Adrenal gland (tissue), 12 donors: Measurements from ENCODE around the gene RCAN1. TPM values are rescaled to one million over a fixed set of nuclear protein-coding genes. Genes with fewer than 3 reads are reported as not detected.

Experiments
- DNase-seq, 7 donors: peaks; one replicate each; pipeline ENCODE4 v3.0.0-alpha.2; 2019 to 2020
- H3K27ac ChIP-seq, 5 donors: fragments of 200-600 bp; sonication (generic) in 4 of 5; 1 replicate in 3 of 5; 2 replicates in 2 of 5; pipeline versions ENCODE4 v1.5.1 to v1.8.0; 2016 to 2020; ENCODE audit warnings: mild to moderate bottlenecking in 1 of 5
- H3K27me3 ChIP-seq: fragments of 200-600 bp; 2 replicates; pipeline ENCODE4 v1.8.0; 2021
- H3K36me3 ChIP-seq, 2 donors: fragments of 200-600 bp; replicated peaks in 1 of 2; 1 replicate in 1 of 2; 2 replicates in 1 of 2; pipeline versions ENCODE4 v1.5.1 to v1.8.0; 2018 to 2022
- H3K4me1 ChIP-seq, 2 donors: fragments of 200-600 bp; replicated peaks in 1 of 2; 1 replicate in 1 of 2; 2 replicates in 1 of 2; pipeline versions ENCODE4 v1.5.1 to v1.8.0; 2018 to 2021
- H3K4me3 ChIP-seq, 4 donors: fragments of 200-600 bp; sonication (generic) in 3 of 4; one replicate each; pipeline ENCODE4 v1.5.1; 2016 to 2018
- H3K9me3 ChIP-seq, 3 donors: fragments of 200-600 bp; sonication (generic) in 1 of 3; replicated peaks in 1 of 3; 1 replicate in 2 of 3; 2 replicates in 1 of 3; pipeline versions ENCODE4 v1.5.1 to v1.8.0; 2016 to 2021
- CTCF ChIP-seq, 6 experiments: fragments of 450-650 bp in 4 of 6; fragments of 200-600 bp in 2 of 6; sonication (generic) in 1 of 6; IDR thresholded peaks; 1 replicate in 5 of 6; 2 replicates in 1 of 6; pipeline versions ENCODE4 v1.5.1 to v1.8.0; 2016 to 2021; ENCODE audit warnings: antibody characterized with exemption in 6 of 6, mild to moderate bottlenecking in 2 of 6, moderate library complexity in 1 of 6
- POLR2A ChIP-seq, 2 donors: fragments of 450-650 bp; IDR thresholded peaks; one replicate each; pipeline ENCODE4 v1.6.1; 2017; ENCODE audit warnings: antibody characterized with exemption in 2 of 2, mild to moderate bottlenecking in 2 of 2, moderate library complexity in 1 of 2
- WGBS, 4 donors: extraction: QIAGEN DNeasy Blood & Tissue Kit in 2 of 4; methylation state at CpG; one replicate each; pipeline versions ENCODE4 v1.1.5 to v1.1.7; 2013 to 2017; 5-methylcytosine and 5-hydroxymethylcytosine counted together
- intact Hi-C, 2 donors: fragments of 100-400 bp; cut with DNase I; formaldehyde crosslinking; loops; one replicate each; pipeline versions ENCODE4 v1.14.1 to v1.15.0; 2022 to 2023
- polyA plus RNA-seq, 3 donors: library from polyadenylated mRNA; stranded (reverse); fragments of 200-250 nt in 2 of 3; fragments of 350-450 nt in 1 of 3; fragmentation: Illumina TruSeq in 1 of 3; extraction: RNeasy Lipid Tissue Mini Kit (QIAGEN cat#74804) in 1 of 3; gene quantifications; one replicate each; pipeline ENCODE4 v1.2.3, GENCODE V29; 2013 to 2014
- total RNA-seq, 9 donors: library from RNA; depleted of rRNA in 4 of 9; stranded (reverse); fragments of >200 nt in 4 of 9; fragments of 120-200 nt in 1 of 9; fragmentation: NEBNext Ultra II Directional in 1 of 9; extraction: Animal tissue kit (Norgen Biotek cat#: 25700) in 1 of 9; gene quantifications; one replicate each; pipeline versions ENCODE4 v1.1.0 to v1.2.4, GENCODE V29; 2013 to 2023
- donor health status: healthy with polysubstance abuse.
- donor health status: Bipolar disorder and iron deficiency.
- donor health status: DM: yes; HTN: yes; CAD: no.
- donor health status: DM: no; HTN: no; CAD: no.
- donor health status: DM: no; HTN: no; CAD: no.
- donor health status: DM: yes; HTN: yes; CAD: no.

The RCAN1 gene
- total and polyA plus RNA-seq, 12 donors, result 11.5 to 74.4 (median 23.4) TPM

- Histone ChIP-seq H3K27ac (no peak overlapping the region), H3K4me3 (no peak overlapping the region), H3K4me1 (no peaks in the 10 kb centered on the region), H3K27me3 (peaks cover 3% of the 10 kb centered on the region), H3K9me3 (peaks cover 0 to 5% (median 0%) of the 10 kb centered on the region in 3 donors), H3K36me3 (no peaks in the 10 kb centered on the region)
- 62 to 76% (median 66%) methylated on average over 1 of the region's 1 CpG for WGBS, 4 donors
- no peak for DNase-seq
- TF ChIP-seq CTCF (IDR thresholded peaks at IDR 0.05), result no peak
- no peak for TF ChIP-seq POLR2A (IDR thresholded peaks at IDR 0.05)
- intact Hi-C loops, result no loop called here
Observed at GRCh38 chr21:34651642-34652041, 36.7 kb upstream of the RCAN1 start.

- TF ChIP-seq CTCF (IDR thresholded peaks at IDR 0.05) (no peak), POLR2A (IDR thresholded peaks at IDR 0.05) (no peak)
- DNase-seq, result no peak
- no peaks in the 10 kb centered on the region for H3K4me1 ChIP-seq
- WGBS, 4 donors, result 6 to 33% (median 20%) methylated on average over 1 of the region's 1 CpG
- peaks cover 3% of the 10 kb centered on the region for H3K27me3 ChIP-seq
- H3K4me3 ChIP-seq, result no peak overlapping the region
- no peaks in the 10 kb centered on the region for H3K36me3 ChIP-seq
- intact Hi-C loops, result no loop called here
- H3K9me3 ChIP-seq, result peaks cover 0 to 5% (median 0%) of the 10 kb centered on the region in 3 donors
- no peak overlapping the region for H3K27ac ChIP-seq
Observed at GRCh38 chr21:34650861-34651431, 36.0 kb upstream of the RCAN1 start.

GRCh38 chr21:34649400-34649799 is 34.5 kb upstream of the RCAN1 start:
- intact Hi-C loops, result no loop called here
- Histone ChIP-seq H3K4me1 (no peaks in the 10 kb centered on the region), H3K36me3 (no peaks in the 10 kb centered on the region), H3K27ac (no peak overlapping the region), H3K27me3 (peaks cover 3% of the 10 kb centered on the region), H3K9me3 (peaks cover 0 to 5% (median 0%) of the 10 kb centered on the region in 3 donors), H3K4me3 (no peak overlapping the region)
- 78 to 87% (median 85%) methylated on average over 3 of the region's 3 CpGs for WGBS, 4 donors
- DNase-seq, result no peak
- TF ChIP-seq CTCF (IDR thresholded peaks at IDR 0.05) (no peak), POLR2A (IDR thresholded peaks at IDR 0.05) (no peak)

- TF ChIP-seq POLR2A (IDR thresholded peaks at IDR 0.05) (no peak), CTCF (IDR thresholded peaks at IDR 0.05) (no peak)
- WGBS, 4 donors, result 68 to 78% (median 75%) methylated on average over 3 to 6 of the region's 6 CpGs
- H3K4me1 ChIP-seq, result no peaks in the 10 kb centered on the region
- H3K27me3 ChIP-seq, result peaks cover 2% of the 10 kb centered on the region
- peaks cover 0 to 5% (median 0%) of the 10 kb centered on the region in 3 donors for H3K9me3 ChIP-seq
- H3K4me3 ChIP-seq, result no peak overlapping the region
- no peaks in the 10 kb centered on the region for H3K36me3 ChIP-seq
- H3K27ac ChIP-seq, result no peak overlapping the region
- intact Hi-C loops, result no loop called here
- no peak for DNase-seq
Observed at GRCh38 chr21:34648739-34649297, 33.9 kb upstream of the RCAN1 start.
